ENCODE data around the gene TMEM151B.

TMEM151B gene

DNA sequence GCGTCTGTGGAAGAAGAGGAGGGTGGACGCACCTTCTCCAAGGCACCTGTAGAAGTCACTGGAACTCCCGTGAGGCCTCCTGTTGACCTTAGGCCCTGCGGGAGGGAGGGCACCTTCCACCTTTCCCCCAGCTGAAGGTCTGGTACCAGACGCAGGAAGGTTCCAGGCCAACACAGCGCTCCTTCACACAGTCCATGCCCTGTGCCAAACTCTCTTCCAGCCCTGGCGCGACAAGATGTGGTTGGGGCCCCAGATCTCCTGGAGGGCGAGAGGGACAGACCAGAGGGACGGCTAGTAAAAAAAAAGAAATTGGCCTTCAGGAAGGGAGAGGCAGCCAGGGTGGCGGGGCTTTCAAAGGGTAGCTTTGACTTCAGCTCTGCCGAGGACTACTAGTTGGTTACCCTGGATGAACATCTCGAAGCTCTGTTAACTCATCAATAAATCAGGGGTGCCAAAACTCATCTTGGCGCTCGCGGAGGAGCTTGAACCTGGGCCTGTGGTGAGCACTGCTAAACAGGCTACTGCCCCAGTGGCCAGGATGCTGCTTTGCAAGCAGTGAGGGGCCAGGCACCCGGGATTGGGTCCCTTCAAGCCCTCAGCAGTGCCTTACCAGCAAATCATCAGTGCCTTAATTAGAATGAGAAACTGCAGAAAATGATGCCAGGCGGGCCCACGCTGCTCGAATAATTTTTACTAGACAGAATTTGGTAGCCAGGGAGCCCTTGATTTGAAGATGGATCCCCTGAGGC, 28.0 kb downstream of the TMEM151B start:
- TF ChIP-seq EZH2phosphoT487 (IDR thresholded peaks at IDR 0.05; ENCODE audit: low read depth), result no peak
- TF ChIP-seq, protein P1, sequence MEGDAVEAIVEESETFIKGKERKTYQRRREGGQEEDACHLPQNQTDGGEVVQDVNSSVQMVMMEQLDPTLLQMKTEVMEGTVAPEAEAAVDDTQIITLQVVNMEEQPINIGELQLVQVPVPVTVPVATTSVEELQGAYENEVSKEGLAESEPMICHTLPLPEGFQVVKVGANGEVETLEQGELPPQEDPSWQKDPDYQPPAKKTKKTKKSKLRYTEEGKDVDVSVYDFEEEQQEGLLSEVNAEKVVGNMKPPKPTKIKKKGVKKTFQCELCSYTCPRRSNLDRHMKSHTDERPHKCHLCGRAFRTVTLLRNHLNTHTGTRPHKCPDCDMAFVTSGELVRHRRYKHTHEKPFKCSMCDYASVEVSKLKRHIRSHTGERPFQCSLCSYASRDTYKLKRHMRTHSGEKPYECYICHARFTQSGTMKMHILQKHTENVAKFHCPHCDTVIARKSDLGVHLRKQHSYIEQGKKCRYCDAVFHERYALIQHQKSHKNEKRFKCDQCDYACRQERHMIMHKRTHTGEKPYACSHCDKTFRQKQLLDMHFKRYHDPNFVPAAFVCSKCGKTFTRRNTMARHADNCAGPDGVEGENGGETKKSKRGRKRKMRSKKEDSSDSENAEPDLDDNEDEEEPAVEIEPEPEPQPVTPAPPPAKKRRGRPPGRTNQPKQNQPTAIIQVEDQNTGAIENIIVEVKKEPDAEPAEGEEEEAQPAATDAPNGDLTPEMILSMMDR (IDR thresholded peaks at IDR 0.05; ENCODE audit: low read depth, low read length), result no peak
- Histone ChIP-seq H3K9ac (ENCODE audit: low read length) (no peak overlapping the region), H3K9me3 (ENCODE audit: insufficient read depth, low read length) (no peaks in the 10 kb centered on the region), H3K36me3 (replicated peaks; ENCODE audit: low read depth, low read length) (peaks cover 32% of the 10 kb centered on the region), H3K4me1 (ENCODE audit: low read length) (no peaks in the 10 kb centered on the region), H3K4me2 (ENCODE audit: low read length) (no peak overlapping the region), H3K79me2 (ENCODE audit: low read length) (no peaks in the 10 kb centered on the region), H3K27me3 (ENCODE audit: low read depth, low read length) (no peaks in the 10 kb centered on the region), H3K4me3 (ENCODE audit: low read length) (no peak overlapping the region), H4K20me1 (ENCODE audit: insufficient read depth, low read length) (no peaks in the 10 kb centered on the region), H3K27ac (ENCODE audit: low read length) (no peak overlapping the region), H2AFZ (ENCODE audit: low read depth, low read length) (no peak overlapping the region)

- TF ChIP-seq, protein P1 (IDR thresholded peaks at IDR 0.05; ENCODE audit: low read depth, low read length), result no peak
- no peak for TF ChIP-seq EZH2phosphoT487 (IDR thresholded peaks at IDR 0.05; ENCODE audit: low read depth)
- no peak overlapping the region for H3K9ac ChIP-seq (ENCODE audit: low read length)
- no peak overlapping the region for H3K4me2 ChIP-seq (ENCODE audit: low read length)
- no peak overlapping the region for H3K4me3 ChIP-seq (ENCODE audit: low read length)
- no peaks in the 10 kb centered on the region for H3K79me2 ChIP-seq (ENCODE audit: low read length)
- H2AFZ ChIP-seq (ENCODE audit: low read depth, low read length), result no peak overlapping the region
- no peaks in the 10 kb centered on the region for H3K9me3 ChIP-seq (ENCODE audit: insufficient read depth, low read length)
- no peaks in the 10 kb centered on the region for H4K20me1 ChIP-seq (ENCODE audit: insufficient read depth, low read length)
- H3K27me3 ChIP-seq (ENCODE audit: low read depth, low read length), result no peaks in the 10 kb centered on the region
- no peak overlapping the region for H3K27ac ChIP-seq (ENCODE audit: low read length)
- no peaks in the 10 kb centered on the region for H3K4me1 ChIP-seq (ENCODE audit: low read length)
- peaks cover 38% of the 10 kb centered on the region for H3K36me3 ChIP-seq (replicated peaks; ENCODE audit: low read depth, low read length)
Observed at GRCh38 chr6:44298864-44299263, 28.6 kb downstream of the TMEM151B start.

DNA sequence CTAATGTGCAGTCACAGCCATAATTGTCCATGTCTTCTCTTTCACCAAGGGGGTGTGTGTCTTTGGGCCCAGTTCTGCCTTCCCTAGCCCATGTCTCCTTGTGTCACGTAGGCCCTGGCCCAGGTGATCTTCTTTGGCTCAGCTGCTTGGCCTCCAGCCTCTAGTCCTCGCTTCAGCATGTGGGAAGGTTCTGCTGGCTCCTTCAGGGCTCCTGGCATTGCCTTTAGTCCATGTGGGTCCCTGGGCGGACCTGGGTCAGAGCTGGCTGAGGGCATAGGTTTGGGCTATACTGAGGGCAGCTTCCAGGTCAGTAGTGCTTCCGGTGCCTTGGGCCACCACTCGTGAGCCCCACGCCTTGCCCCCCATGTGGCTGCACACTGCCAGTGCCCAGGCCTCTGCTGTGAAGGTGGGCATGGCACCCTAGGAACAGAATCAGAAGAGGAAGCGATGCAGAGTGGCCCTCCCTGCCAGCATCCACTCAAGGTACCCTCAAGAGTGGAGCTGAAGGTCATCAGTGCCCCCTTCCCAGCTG, 30.1 kb downstream of the TMEM151B start:
- TF ChIP-seq, protein P1 (IDR thresholded peaks at IDR 0.05; ENCODE audit: low read depth, low read length), result no peak
- TF ChIP-seq EZH2phosphoT487 (IDR thresholded peaks at IDR 0.05; ENCODE audit: low read depth), result no peak
- H3K9me3 ChIP-seq (ENCODE audit: insufficient read depth, low read length), result no peaks in the 10 kb centered on the region
- no peak overlapping the region for H3K4me3 ChIP-seq (ENCODE audit: low read length)
- no peaks in the 10 kb centered on the region for H3K27me3 ChIP-seq (ENCODE audit: low read depth, low read length)
- H2AFZ ChIP-seq (ENCODE audit: low read depth, low read length), result no peak overlapping the region
- no peak overlapping the region for H3K9ac ChIP-seq (ENCODE audit: low read length)
- no peak overlapping the region for H3K4me2 ChIP-seq (ENCODE audit: low read length)
- H3K27ac ChIP-seq (ENCODE audit: low read length), result no peak overlapping the region
- H3K36me3 ChIP-seq (replicated peaks; ENCODE audit: low read depth, low read length), result peaks cover 52% of the 10 kb centered on the region
- H3K4me1 ChIP-seq (ENCODE audit: low read length), result no peaks in the 10 kb centered on the region
- no peaks in the 10 kb centered on the region for H3K79me2 ChIP-seq (ENCODE audit: low read length)
- peaks cover 3% of the 10 kb centered on the region; the same call in 1 of the 2 replicates for H4K20me1 ChIP-seq (ENCODE audit: insufficient read depth, low read length)

GRCh38 chr6:44301106-44301505, 30.9 kb downstream of the TMEM151B start:
- no peak overlapping the region for H3K9ac ChIP-seq (ENCODE audit: low read length)
- H3K9me3 ChIP-seq (ENCODE audit: insufficient read depth, low read length), result no peaks in the 10 kb centered on the region
- no peak overlapping the region for H3K4me3 ChIP-seq (ENCODE audit: low read length)
- H2AFZ ChIP-seq (ENCODE audit: low read depth, low read length), result no peak overlapping the region
- TF ChIP-seq EZH2phosphoT487 (IDR thresholded peaks at IDR 0.05; ENCODE audit: low read depth), result no peak
- TF ChIP-seq, protein P1 (IDR thresholded peaks at IDR 0.05; ENCODE audit: low read depth, low read length), result no peak
- H4K20me1 ChIP-seq (ENCODE audit: insufficient read depth, low read length), result peaks cover 3% of the 10 kb centered on the region; the same call in 1 of the 2 replicates
- no peak overlapping the region for H3K4me2 ChIP-seq (ENCODE audit: low read length)
- H3K27ac ChIP-seq (ENCODE audit: low read length), result no peak overlapping the region
- no peaks in the 10 kb centered on the region for H3K4me1 ChIP-seq (ENCODE audit: low read length)
- H3K27me3 ChIP-seq (ENCODE audit: low read depth, low read length), result no peaks in the 10 kb centered on the region
- peaks cover 59% of the 10 kb centered on the region for H3K36me3 ChIP-seq (replicated peaks; ENCODE audit: low read depth, low read length)
- H3K79me2 ChIP-seq (ENCODE audit: low read length), result no peaks in the 10 kb centered on the region

Measured in OCI-LY3 (cell line).